BLaER1 (cell line): ENCODE measurements around the gene HPN.
A peak's percentile ranks its signal among the peaks of the same experiment; 100 is the strongest.
"Not testable (repeated sequence)": the region's sequence is repeated elsewhere in the genome, so short reads cannot be mapped to it uniquely, and the experiment has no call there.

ENCODE experiments used
- H3K27ac ChIP-seq: shearing (Covaris generic); formaldehyde crosslinking; 2 replicates; pipeline ENCODE4 v1.8.1; 2022
- H3K27me3 ChIP-seq: shearing (Covaris generic); formaldehyde crosslinking; 2 replicates; pipeline ENCODE4 v1.8.1; 2022
- H3K36me3 ChIP-seq: shearing (Covaris generic); formaldehyde crosslinking; 2 replicates; pipeline ENCODE4 v1.8.1; 2022
- H3K4me1 ChIP-seq: shearing (Covaris generic); formaldehyde crosslinking; 2 replicates; pipeline ENCODE4 v1.8.1; 2022
- H3K4me2 ChIP-seq: shearing (Covaris generic); formaldehyde crosslinking; 2 replicates; pipeline ENCODE4 v1.8.1; 2022
- H3K4me3 ChIP-seq: shearing (Covaris generic); formaldehyde crosslinking; 2 replicates; pipeline ENCODE4 v1.8.1; 2022
- H3K9ac ChIP-seq: shearing (Covaris generic); formaldehyde crosslinking; 2 replicates; pipeline ENCODE4 v1.8.1; 2022
- H3K9me3 ChIP-seq: shearing (Covaris generic); formaldehyde crosslinking; 2 replicates; pipeline ENCODE4 v1.8.1; 2022
- H4K20me1 ChIP-seq: shearing (Covaris generic); formaldehyde crosslinking; 2 replicates; pipeline ENCODE4 v1.8.1; 2022
- Cebpa-rat ChIP-seq: shearing (Covaris generic); IDR thresholded peaks from 2 replicates; pipeline ENCODE4 v1.8.1; 2022

The HPN gene

DNA sequence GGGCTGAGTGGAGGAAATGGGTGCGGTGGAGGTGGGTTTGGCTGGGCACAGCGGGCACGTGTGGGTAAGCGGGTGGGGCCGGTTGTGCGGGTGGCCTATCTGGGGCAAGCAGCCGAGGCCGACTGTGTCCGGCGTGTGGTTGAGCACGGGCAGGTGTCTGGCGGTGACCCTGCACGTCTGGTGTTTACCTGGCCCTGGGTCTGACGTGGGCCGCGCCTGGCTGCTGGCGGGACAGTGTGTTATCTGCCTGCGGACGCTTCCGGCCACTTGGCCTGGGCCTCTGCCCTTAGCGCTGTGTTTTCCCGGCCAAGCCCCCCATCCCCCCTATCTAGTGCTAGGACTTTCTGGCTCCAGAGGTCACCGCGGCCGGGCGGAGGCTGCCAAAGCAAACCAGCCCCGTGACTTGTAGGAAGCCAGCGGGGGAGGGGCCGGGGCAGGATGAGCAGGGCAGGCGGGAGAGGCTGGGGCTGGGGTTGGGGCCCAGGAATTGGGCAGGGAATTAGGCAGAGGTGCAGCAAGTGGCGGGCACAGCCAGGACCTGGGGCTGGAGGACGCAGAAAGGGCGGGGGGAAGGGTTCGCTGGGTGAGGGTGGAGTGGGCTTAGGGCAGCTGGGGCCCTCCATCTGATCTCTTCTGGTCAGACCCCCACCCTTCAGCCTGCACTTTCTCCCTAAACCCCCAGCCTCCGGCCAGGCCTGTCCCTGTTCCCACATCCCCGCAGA is 534 bp upstream of the HPN start:
- peak overlapping the region; percentile 93 for H3K27ac ChIP-seq
- no peaks in the 10 kb centered on the region for H3K9me3 ChIP-seq
- no peaks in the 10 kb centered on the region for H4K20me1 ChIP-seq
- H3K4me2 ChIP-seq = peak overlapping the region; percentile 98
- H3K9ac ChIP-seq = peak overlapping the region; percentile 69
- TF ChIP-seq Cebpa-rat = no peak
- no peaks in the 10 kb centered on the region for H3K27me3 ChIP-seq
- peak overlapping the region; percentile 61 for H3K4me3 ChIP-seq
- H3K4me1 ChIP-seq = peaks cover 100% of the 10 kb centered on the region
- no peaks in the 10 kb centered on the region for H3K36me3 ChIP-seq

DNA sequence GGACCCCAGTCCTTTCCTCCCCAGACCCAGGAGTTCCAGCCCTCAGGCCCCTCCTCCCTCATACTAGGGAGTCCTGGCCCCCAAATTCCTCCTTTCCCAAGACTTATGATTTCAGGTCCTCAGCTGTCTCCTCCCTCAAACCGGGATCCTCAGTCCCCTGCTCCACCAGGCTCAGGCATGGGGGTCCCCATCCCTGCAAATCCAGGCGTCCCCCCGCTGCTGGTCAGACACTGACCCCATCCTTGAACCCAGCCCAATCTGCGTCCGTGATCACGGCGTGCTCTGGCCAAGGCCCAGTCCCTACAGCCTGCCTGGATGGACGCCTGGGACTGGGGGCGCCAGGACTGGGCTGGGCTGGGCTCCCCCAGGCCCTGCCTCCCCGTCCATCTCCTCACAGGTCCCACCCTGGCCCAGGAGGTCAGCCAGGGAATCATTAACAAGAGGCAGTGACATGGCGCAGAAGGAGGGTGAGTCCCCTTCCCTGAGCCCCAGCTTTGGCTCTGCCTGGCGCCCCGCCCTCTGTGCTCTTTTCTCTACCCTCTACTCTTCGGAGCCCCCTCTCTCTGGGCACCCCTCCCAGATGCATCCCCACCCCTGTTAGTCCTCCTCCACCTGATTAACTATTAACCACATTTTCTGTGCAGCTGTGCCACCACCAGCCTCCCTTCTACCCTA is 672 bp downstream of the HPN start:
- H3K36me3 ChIP-seq = no peaks in the 10 kb centered on the region
- no peak overlapping the region for H3K9ac ChIP-seq
- TF ChIP-seq Cebpa-rat = no peak
- no peaks in the 10 kb centered on the region for H3K27me3 ChIP-seq
- peak overlapping the region; percentile 51 for H3K27ac ChIP-seq
- H3K4me2 ChIP-seq = peak overlapping the region; percentile 77
- H3K4me1 ChIP-seq = peaks cover 100% of the 10 kb centered on the region
- H4K20me1 ChIP-seq = no peaks in the 10 kb centered on the region
- no peak overlapping the region for H3K4me3 ChIP-seq
- H3K9me3 ChIP-seq = no peaks in the 10 kb centered on the region

GRCh38 chr19:35042954-35043604 is 1.6 kb downstream of the HPN start:
- Histone ChIP-seq H3K9ac (0 out of 2 replicates have a peak overlapping the region, but pooled peaks have one; percentile 1), H3K36me3 (no peaks in the 10 kb centered on the region), H3K4me1 (peaks cover 100% of the 10 kb centered on the region), H3K4me2 (peak overlapping the region; percentile 77), H4K20me1 (no peaks in the 10 kb centered on the region), H3K27me3 (no peaks in the 10 kb centered on the region), H3K4me3 (no peak overlapping the region), H3K9me3 (no peaks in the 10 kb centered on the region), H3K27ac (peak overlapping the region; percentile 36)
- TF ChIP-seq Cebpa-rat = no peak

DNA sequence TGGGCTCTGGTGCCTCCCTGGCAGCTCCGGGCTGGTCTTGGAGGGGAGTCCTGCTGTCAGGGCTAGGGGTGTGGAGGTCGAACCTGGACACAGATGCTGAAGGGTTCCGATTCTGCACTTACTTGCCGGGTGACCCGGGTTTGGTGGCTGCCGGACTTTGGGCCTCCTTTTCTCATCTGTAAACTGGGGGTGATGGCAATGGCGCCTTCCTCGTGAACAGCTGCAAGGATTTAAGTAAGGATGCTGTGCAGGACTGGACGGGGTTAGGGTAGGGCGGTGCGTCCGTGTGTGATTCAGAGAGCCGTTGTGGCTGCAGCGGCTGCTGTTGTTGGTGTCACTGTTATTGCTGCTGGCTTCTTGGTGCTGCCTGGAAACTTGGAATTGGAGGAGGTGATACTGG is 2.4 kb downstream of the HPN start:
- Histone ChIP-seq H3K4me1 (peaks cover 100% of the 10 kb centered on the region), H3K9ac (no peak overlapping the region), H3K27me3 (no peaks in the 10 kb centered on the region), H3K9me3 (no peaks in the 10 kb centered on the region), H3K4me3 (no peak overlapping the region), H4K20me1 (no peaks in the 10 kb centered on the region), H3K36me3 (no peaks in the 10 kb centered on the region), H3K27ac (peak overlapping the region; percentile 36), H3K4me2 (peak overlapping the region; percentile 77)
- no peak for TF ChIP-seq Cebpa-rat

DNA sequence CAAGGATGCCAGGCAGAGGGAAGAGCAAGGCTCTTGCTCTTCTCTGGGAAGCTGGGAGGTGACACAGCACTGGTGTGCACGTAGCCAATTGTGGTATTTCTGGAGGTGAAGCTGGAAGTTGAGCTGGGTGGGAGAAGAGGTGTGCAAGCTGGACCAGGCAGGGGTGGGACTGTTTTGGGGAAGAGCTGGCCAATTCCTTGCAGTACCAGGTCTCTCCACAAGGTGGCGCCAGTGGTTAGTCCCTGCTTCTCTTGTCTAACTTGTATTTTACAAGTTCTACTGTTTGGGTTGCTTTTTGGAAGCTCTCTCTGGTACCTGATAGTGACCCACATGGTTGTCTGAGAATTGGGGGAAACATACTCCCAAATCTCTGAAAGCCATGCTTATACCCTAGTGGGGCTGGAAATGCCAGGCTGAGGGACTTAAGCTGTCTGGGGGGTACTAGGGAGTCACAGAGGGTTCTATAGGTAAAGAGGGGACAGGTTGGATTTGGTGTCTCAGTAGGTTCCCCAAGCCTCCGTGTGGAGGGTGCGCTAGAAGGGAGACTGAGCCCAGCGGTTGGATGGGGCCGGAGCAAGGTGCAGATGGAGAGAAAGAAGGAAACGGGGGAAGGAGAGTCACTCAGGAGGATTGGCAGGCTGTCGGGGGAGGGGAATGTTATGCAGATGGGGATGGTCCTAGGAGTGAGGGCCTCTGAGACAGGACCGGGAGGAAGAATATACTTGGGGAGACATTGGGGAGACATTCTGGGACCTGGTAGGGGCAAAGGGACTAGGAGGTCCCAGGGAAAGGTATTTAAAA is 3.0 kb downstream of the HPN start:
- peaks cover 100% of the 10 kb centered on the region for H3K4me1 ChIP-seq
- H3K9ac ChIP-seq = peak overlapping the region; percentile 16; the same call in 1 of the 2 replicates
- H3K9me3 ChIP-seq = no peaks in the 10 kb centered on the region
- no peak overlapping the region for H3K4me3 ChIP-seq
- peak overlapping the region; percentile 96 for H3K27ac ChIP-seq
- H4K20me1 ChIP-seq = no peaks in the 10 kb centered on the region
- H3K27me3 ChIP-seq = no peaks in the 10 kb centered on the region
- H3K36me3 ChIP-seq = no peaks in the 10 kb centered on the region
- H3K4me2 ChIP-seq = peak overlapping the region; percentile 77
- TF ChIP-seq Cebpa-rat = no peak

DNA sequence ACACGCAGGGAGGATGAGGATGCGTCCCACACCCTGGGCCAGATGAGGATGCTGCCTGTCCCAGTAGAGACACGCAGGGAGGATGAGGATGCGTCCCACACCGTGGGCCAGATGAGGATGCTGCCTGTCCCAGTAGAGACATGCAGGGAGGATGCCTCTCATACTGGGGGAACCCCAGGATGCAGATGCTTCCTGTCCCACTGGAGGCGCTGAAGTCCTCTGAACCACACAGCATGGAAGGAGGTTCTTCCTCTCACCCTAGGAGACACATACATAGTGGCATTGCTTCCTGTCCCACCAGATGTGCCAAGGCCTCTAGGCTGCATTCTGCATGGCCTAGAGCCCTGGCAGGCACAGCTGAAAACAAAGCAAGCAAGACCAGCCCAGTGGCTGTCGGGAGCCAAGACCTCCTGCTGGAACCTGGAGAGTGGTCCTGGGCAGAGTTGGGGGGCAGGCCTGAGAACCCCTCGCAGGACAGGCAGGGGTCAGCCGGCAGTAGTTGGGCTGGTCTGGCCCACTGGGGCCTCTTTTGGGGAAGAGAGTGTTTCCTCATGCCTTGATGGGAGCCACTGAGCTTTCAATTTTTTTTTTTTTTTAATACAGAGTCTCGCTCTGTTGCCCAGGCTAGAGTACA is 4.3 kb downstream of the HPN start:
- Histone ChIP-seq H3K27ac (peak overlapping the region; percentile 96), H3K4me1 (peaks cover 89% of the 10 kb centered on the region), H4K20me1 (no peaks in the 10 kb centered on the region), H3K27me3 (no peaks in the 10 kb centered on the region), H3K9ac (peak overlapping the region; percentile 81), H3K9me3 (no peaks in the 10 kb centered on the region), H3K36me3 (no peaks in the 10 kb centered on the region), H3K4me3 (no peak overlapping the region), H3K4me2 (peak overlapping the region; percentile 77)
- TF ChIP-seq Cebpa-rat = no peak

DNA sequence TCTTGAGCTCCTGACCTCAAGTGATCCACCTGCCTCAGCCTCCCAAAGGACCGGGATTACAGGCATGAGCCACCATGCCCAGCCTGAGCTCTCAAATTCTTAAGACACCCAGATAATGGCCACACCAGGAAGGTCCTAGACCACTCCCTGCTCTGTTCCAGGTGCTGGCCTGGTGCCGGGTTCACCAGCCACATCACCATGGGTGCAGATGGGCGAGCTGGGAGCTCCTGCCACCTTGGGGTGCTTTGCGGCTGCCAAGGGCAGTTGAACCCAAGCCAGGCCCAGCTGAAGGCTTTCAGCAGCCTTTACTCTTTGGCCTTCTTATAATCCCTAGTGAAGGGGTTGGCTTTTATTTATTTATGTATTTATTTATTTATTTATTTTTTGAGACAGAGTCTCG is 4.9 kb downstream of the HPN start:
- Histone ChIP-seq H3K4me2 (peak overlapping the region; percentile 77), H4K20me1 (no peaks in the 10 kb centered on the region), H3K27me3 (no peaks in the 10 kb centered on the region), H3K9me3 (no peaks in the 10 kb centered on the region), H3K27ac (peak overlapping the region; percentile 96), H3K4me3 (no peak overlapping the region), H3K4me1 (peaks cover 82% of the 10 kb centered on the region), H3K9ac (peak overlapping the region; percentile 81), H3K36me3 (no peaks in the 10 kb centered on the region)
- no peak for TF ChIP-seq Cebpa-rat

- Histone ChIP-seq H3K9me3 (no peaks in the 10 kb centered on the region), H3K36me3 (no peaks in the 10 kb centered on the region), H3K4me3 (no peak overlapping the region), H3K27ac (peak overlapping the region; percentile 96), H4K20me1 (no peaks in the 10 kb centered on the region), H3K27me3 (no peaks in the 10 kb centered on the region), H3K4me2 (peak overlapping the region; percentile 77), H3K9ac (peak overlapping the region; percentile 20; the same call in 1 of the 2 replicates), H3K4me1 (peaks cover 72% of the 10 kb centered on the region)
- TF ChIP-seq Cebpa-rat = no peak
Measured at GRCh38 chr19:35048911-35049411, 7.4 kb downstream of the HPN start.

DNA sequence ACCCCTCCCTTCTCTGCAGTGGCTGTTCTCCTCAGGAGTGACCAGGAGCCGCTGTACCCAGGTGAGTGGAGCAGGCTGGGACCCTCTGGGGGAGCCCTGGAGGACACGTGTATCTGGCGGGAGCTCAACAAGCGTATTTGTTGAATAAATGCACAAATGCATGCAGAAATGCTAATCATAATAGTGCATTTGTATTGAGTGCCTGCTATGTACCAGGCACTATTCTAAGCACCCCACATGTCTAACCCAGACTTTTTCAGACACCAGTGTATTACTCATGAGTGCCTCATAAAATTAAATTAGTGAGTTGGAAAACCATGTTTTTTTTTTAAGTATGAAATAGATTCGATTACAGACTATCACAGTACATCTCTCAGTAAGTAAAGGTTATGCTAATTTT is 7.9 kb downstream of the HPN start:
- TF ChIP-seq Cebpa-rat = no peak
- Histone ChIP-seq H3K9ac (peak overlapping the region; percentile 20; the same call in 1 of the 2 replicates), H4K20me1 (no peaks in the 10 kb centered on the region), H3K4me1 (peaks cover 67% of the 10 kb centered on the region), H3K9me3 (no peaks in the 10 kb centered on the region), H3K4me3 (no peak overlapping the region), H3K27ac (peak overlapping the region; percentile 96), H3K27me3 (no peaks in the 10 kb centered on the region), H3K4me2 (peak overlapping the region; percentile 77), H3K36me3 (no peaks in the 10 kb centered on the region)

DNA sequence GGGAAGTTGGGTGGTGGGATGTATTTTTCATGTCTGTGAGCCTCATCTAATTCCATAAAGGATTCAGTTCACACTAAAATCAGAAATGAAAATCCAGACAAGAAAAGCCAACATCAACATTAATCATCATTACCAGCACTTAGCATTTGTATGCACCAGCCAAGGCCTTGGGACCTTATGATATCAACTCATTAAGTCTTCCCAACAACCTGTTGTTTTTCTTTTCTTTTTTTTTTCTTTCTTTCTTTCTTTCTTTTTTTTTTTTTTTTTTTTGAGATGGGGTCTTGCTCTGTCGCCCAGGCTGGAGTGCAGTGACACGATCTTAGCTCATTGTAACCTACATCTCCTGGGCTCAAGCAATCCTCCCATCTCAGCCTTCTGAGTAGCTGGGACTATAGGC is 9.1 kb downstream of the HPN start:
- H3K27ac ChIP-seq, H3K9me3 ChIP-seq, H3K4me3 ChIP-seq, H3K9ac ChIP-seq, H3K36me3 ChIP-seq, H3K4me2 ChIP-seq, H3K27me3 ChIP-seq, H4K20me1 ChIP-seq: not testable (repeated sequence)
- H3K4me1 ChIP-seq = peaks cover 57% of the 10 kb centered on the region

DNA sequence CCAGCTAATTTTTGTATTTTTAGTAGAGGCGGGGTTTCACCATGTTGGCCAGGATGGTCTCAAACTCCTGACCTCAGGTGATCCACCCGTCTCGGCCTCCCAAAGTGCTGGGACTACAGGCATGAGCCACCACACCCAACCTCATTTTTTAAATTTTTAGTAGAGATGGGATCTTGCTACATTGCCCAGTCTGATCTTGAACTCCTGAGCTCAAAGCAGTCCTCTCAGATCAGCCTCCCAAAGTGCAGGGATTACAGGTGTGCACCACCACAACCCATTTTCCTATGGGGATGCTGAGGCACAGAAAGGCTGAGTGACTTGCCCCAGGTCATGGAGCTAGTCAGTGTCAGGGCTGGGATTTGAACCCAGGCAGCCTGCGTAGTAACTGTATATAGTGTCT is 9.7 kb downstream of the HPN start:
- not testable (repeated sequence) for H3K36me3 ChIP-seq, H3K9ac ChIP-seq, H3K27me3 ChIP-seq, H3K27ac ChIP-seq, H3K4me2 ChIP-seq, H3K9me3 ChIP-seq, H4K20me1 ChIP-seq, H3K4me3 ChIP-seq
- H3K4me1 ChIP-seq = peaks cover 55% of the 10 kb centered on the region
